Ishikawa (cell line): ENCODE measurements around the gene LRRC1.

Experiments used
- CREB1 ChIP-seq: IDR thresholded peaks from 2 replicates; pipeline ENCODE4 v1.6.1; 2012; ENCODE audit warnings: low read depth
- FOXM1 ChIP-seq: IDR thresholded peaks from 2 replicates; pipeline ENCODE4 v1.6.1; 2012; ENCODE audit warnings: low read depth, borderline replicate concordance
- NFIC ChIP-seq: IDR thresholded peaks from 2 replicates; pipeline ENCODE4 v1.6.1; 2012
- RAD21 ChIP-seq: IDR thresholded peaks from 2 replicates; pipeline ENCODE4 v1.6.1; 2012; ENCODE audit warnings: low read depth
- REST ChIP-seq: IDR thresholded peaks from 2 replicates; pipeline ENCODE4 v1.6.1; 2012; ENCODE audit warnings: low read depth, mild to moderate bottlenecking
- TAF1 ChIP-seq: IDR thresholded peaks from 2 replicates; pipeline ENCODE4 v1.6.1; 2012; ENCODE audit warnings: low read depth, mild to moderate bottlenecking
- TF ChIP-seq, protein P1 (sequence below): IDR thresholded peaks from 2 replicates; pipeline ENCODE4 v1.6.1; 2012

GRCh38 chr6:53827531-53827930 is 32.7 kb downstream of the LRRC1 start:
- TF ChIP-seq REST = no peak
- TF ChIP-seq, protein P1, sequence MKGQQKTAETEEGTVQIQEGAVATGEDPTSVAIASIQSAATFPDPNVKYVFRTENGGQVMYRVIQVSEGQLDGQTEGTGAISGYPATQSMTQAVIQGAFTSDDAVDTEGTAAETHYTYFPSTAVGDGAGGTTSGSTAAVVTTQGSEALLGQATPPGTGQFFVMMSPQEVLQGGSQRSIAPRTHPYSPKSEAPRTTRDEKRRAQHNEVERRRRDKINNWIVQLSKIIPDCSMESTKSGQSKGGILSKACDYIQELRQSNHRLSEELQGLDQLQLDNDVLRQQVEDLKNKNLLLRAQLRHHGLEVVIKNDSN = no peak
- no peak for TF ChIP-seq NFIC
- TF ChIP-seq RAD21 = no peak
- TF ChIP-seq CREB1 = no peak
- no peak for TF ChIP-seq TAF1
- TF ChIP-seq FOXM1 = no peak
